ENCODE results near the gene KRTAP4-3.
"Not testable (repeated sequence)": the region's sequence is repeated elsewhere in the genome, so short reads cannot be mapped to it uniquely, and the experiment has no call there.

The KRTAP4-3 gene

DNA sequence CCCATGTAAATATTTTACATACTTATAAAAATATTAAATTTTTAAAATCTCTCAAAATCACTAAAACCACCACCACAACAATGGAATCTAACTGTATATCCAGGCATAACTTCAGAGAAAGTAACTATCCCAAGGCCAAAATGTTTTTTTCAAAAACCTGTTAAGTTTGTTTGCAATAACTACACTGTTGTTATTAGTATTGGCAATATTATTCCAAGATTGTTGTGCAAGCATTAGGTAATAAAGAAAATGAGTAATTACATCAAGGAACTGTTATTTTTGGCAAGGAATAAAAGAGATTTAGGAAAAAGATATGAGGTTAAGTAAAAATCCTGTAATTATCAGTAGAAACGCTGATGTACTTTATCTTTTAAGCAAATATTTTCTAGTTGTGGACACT, 40.6 kb downstream of the KRTAP4-3 start:
- no peaks in the 10 kb centered on the region for H3K4me1 ChIP-seq (ENCODE audit: control insufficient read depth, low read depth, low read length)
- H3K27ac ChIP-seq (ENCODE audit: low read length): no peak overlapping the region
- H3K9ac ChIP-seq (ENCODE audit: low read length): no peak overlapping the region
- no peak overlapping the region for H3K4me3 ChIP-seq (ENCODE audit: low read length)
- no peaks in the 10 kb centered on the region for H3K27me3 ChIP-seq (ENCODE audit: control insufficient read depth, insufficient read depth, low read length)
- H3K9me3 ChIP-seq (ENCODE audit: control insufficient read depth, low read depth, low read length): no peaks in the 10 kb centered on the region
- no peaks in the 10 kb centered on the region for H3K36me3 ChIP-seq (ENCODE audit: control insufficient read depth, low read depth, low read length)

DNA sequence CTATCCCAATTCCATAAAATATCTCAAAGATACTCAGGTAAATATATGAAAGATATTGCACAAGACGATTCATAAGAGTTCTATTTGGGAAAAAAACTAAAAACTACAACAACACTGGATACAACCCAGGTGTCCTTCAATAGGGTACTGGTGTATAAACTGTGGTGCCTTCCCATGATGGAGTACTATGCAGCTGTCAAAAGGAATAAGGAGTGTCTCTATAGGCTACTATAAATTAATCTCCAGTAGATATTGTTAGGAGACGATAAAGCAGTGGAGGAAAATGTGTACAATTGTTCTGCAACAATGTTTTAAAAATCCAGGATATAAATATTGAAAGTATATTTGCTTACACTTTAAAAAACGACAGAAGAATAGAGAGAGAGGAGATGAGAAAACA, 41.6 kb downstream of the KRTAP4-3 start:
- Histone ChIP-seq H3K36me3 (ENCODE audit: control insufficient read depth, low read depth, low read length) (no peaks in the 10 kb centered on the region), H3K9ac (ENCODE audit: low read length) (no peak overlapping the region), H3K4me1 (ENCODE audit: control insufficient read depth, low read depth, low read length) (no peaks in the 10 kb centered on the region), H3K27ac (ENCODE audit: low read length) (no peak overlapping the region), H3K27me3 (ENCODE audit: control insufficient read depth, insufficient read depth, low read length) (no peaks in the 10 kb centered on the region), H3K9me3 (ENCODE audit: control insufficient read depth, low read depth, low read length) (no peaks in the 10 kb centered on the region), H3K4me3 (ENCODE audit: low read length) (no peak overlapping the region)

DNA sequence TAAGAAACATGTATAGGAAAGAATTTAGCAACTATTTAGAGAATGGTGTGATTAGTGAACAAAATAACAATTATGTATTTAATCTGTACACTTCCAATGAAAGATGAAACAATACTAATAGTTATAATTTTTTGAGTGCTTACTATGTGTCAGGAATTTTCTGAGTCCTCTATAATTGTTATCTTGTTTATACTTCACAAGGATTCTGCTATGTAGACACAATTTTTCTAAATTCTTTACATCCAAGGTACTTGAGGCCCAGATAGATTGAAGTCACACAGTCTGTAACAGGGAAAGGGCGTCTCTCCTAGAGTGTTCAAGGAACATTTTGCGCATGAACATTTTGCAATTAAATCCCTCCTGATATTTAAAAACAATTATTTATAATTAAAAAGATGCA, 43.0 kb downstream of the KRTAP4-3 start:
- H3K9me3 ChIP-seq (ENCODE audit: control insufficient read depth, low read depth, low read length): no peaks in the 10 kb centered on the region
- H3K36me3 ChIP-seq (ENCODE audit: control insufficient read depth, low read depth, low read length): no peaks in the 10 kb centered on the region

DNA sequence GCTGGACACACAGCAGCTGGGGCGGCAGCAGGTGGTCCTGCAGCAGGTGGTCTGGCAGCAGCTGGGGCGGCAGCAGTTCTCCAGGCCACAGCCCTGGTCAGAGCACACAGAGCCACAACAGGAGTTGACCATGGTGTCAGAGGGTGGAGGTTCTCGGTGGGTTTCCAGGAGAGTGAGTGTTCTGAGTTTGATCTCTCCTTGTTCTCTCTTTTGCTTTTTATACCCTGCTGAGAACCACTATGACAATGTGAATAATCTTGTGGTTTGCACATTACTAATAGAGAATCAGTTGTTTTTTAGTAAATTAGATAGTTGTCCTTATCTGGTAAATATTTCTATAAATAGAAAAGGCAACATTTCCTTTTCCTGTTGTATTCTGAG, 44.0 kb downstream of the KRTAP4-3 start, which contains the start of gene KRTAP4-12:
TSS of gene KRTAP4-12 (minus strand) at position 192 of the 381 bp plus-strand sequence. CDS start at position 132, 60 bp downstream.
- not testable (repeated sequence) for H3K36me3 ChIP-seq (ENCODE audit: control insufficient read depth, low read depth, low read length); H3K27ac ChIP-seq (ENCODE audit: low read length); H3K9me3 ChIP-seq (ENCODE audit: control insufficient read depth, low read depth, low read length); H3K4me1 ChIP-seq (ENCODE audit: control insufficient read depth, low read depth, low read length); H3K9ac ChIP-seq (ENCODE audit: low read length); H3K27me3 ChIP-seq (ENCODE audit: control insufficient read depth, insufficient read depth, low read length); H3K4me3 ChIP-seq (ENCODE audit: low read length)

More for the DNA sequence above, 43.0 kb downstream of the KRTAP4-3 start:
- Histone ChIP-seq H3K9ac (ENCODE audit: low read length) (no peak overlapping the region), H3K4me1 (ENCODE audit: control insufficient read depth, low read depth, low read length) (no peaks in the 10 kb centered on the region), H3K27ac (ENCODE audit: low read length) (no peak overlapping the region), H3K4me3 (ENCODE audit: low read length) (no peak overlapping the region), H3K27me3 (ENCODE audit: control insufficient read depth, insufficient read depth, low read length) (no peaks in the 10 kb centered on the region)

DNA sequence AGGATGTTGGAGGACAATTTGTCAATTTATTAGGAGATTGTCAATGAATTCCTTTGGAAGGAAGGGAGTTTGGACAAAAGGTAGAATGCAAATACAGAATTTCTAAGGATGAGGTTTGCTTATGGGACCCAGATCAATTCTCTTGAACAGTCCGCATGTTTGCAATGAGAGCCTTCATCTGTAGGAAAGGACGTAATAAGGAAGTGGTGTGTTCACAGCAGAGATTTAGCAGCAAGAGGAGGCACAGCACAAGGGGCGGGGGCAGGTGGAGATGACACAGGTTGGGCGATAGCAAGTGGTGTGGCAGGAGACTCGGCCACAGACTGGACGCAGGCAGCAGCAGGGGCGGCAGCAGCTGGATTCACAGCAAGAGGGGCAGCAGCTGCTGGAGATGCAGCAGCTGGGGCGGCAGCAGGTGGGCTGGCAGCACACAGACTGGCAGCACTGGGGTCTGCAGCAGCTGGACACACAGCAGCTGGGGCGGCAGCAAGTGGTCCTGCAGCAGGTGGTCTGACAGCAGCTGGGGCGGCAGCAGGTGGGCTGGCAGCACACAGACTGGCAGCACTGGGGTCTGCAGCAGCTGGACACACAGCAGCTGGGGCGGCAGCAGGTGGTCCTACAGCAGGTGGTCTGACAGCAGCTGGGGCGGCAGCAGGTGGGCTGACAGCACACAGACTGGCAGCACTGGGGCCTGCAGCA, 44.6 kb downstream of the KRTAP4-3 start:
- H3K9ac ChIP-seq (ENCODE audit: low read length); H3K36me3 ChIP-seq (ENCODE audit: control insufficient read depth, low read depth, low read length); H3K27me3 ChIP-seq (ENCODE audit: control insufficient read depth, insufficient read depth, low read length); H3K4me1 ChIP-seq (ENCODE audit: control insufficient read depth, low read depth, low read length); H3K4me3 ChIP-seq (ENCODE audit: low read length); H3K9me3 ChIP-seq (ENCODE audit: control insufficient read depth, low read depth, low read length); H3K27ac ChIP-seq (ENCODE audit: low read length): not testable (repeated sequence)

DNA sequence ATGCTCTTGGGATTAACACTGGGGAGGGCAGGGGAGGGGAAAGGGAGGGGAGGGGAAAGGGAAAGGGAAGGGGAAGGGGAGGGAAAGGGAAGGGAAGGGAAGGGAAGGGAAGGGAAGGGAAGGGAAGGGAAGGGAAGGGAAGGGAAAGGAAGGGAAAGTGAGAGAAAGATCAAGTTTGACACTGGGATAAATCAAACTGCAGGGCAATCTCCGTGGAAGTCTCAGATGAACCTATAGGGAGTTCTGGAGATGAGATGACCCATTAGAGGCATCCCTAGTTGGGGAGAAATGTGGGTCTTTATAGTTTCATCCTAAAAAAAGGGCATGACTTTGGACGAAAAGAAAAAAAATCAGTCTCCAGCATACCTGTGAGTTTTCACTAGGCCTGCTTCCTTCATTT, 46.3 kb downstream of the KRTAP4-3 start:
- Histone ChIP-seq H3K27ac (ENCODE audit: low read length) (no peak overlapping the region), H3K4me1 (ENCODE audit: control insufficient read depth, low read depth, low read length) (no peaks in the 10 kb centered on the region), H3K27me3 (ENCODE audit: control insufficient read depth, insufficient read depth, low read length) (no peaks in the 10 kb centered on the region), H3K4me3 (ENCODE audit: low read length) (no peak overlapping the region), H3K9me3 (ENCODE audit: control insufficient read depth, low read depth, low read length) (no peaks in the 10 kb centered on the region), H3K9ac (ENCODE audit: low read length) (no peak overlapping the region), H3K36me3 (ENCODE audit: control insufficient read depth, low read depth, low read length) (no peaks in the 10 kb centered on the region)

DNA sequence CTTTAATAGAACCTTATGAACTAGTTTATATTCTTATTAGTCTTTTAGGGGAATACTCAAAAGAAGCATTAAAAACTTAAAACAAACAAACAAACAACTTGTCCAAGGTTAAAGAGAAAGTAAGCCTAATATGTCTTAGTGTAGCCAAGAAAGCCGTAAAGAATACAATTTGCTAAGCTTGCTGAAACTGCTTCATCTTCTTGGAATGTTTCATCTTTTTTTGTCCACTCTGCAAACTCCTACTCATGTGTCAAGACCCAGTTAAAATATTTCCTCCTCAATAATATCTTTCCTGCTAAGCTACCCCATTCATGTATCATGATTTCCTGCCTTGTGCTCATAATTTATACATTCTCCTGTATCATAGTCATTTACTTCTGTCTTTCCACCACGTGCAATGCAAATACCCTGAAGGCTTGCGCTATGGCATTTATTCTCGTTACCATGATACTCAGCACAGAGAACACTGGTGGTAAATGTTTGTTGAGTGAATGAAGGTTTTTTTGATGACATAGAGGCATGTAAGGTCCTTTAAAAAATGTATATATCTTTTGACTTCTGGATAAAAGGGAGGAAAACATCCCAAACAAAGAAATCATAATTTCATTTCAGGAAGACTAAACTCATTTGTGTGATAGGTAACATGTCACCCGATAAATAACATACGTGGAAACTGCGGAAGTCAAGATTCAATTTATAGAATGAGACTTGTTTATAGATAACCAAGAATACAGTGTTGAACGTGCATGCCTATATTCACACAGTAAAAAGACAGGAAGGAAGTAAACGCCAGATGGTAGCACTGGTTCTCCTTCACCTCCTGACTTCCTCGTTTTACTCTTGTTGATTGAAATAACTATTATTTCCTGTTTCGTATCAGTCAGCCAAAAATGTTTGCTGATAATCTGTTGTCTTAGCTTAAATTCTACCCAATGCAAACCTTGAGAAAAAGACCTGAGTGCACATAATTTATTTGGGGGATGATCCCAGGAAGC, 48.0 kb downstream of the KRTAP4-3 start:
- not testable (repeated sequence) for H3K4me3 ChIP-seq (ENCODE audit: low read length); H3K27me3 ChIP-seq (ENCODE audit: control insufficient read depth, insufficient read depth, low read length); H3K9ac ChIP-seq (ENCODE audit: low read length); H3K4me1 ChIP-seq (ENCODE audit: control insufficient read depth, low read depth, low read length); H3K36me3 ChIP-seq (ENCODE audit: control insufficient read depth, low read depth, low read length); H3K9me3 ChIP-seq (ENCODE audit: control insufficient read depth, low read depth, low read length); H3K27ac ChIP-seq (ENCODE audit: low read length)

DNA sequence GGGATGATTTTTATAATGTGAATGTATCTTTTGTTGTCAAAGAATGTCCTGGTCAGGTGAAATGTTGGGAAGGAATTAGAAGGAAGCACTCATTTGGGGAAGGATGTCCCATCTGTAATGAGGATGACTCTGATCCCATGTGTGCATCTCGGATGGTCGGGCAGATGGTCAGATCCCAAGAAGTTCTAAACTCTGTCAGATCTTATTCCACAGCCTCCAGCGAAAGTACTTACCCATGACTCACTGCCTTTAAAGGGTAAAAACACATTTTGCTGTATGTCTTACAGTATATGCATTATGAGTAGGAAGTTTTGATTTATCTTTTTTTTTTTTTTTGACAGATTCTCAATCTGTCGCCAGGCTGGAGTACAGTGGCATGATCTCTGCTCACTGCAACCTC, 49.3 kb downstream of the KRTAP4-3 start:
- Histone ChIP-seq H3K27ac (ENCODE audit: low read length) (no peak overlapping the region), H3K9ac (ENCODE audit: low read length) (no peak overlapping the region), H3K36me3 (ENCODE audit: control insufficient read depth, low read depth, low read length) (no peaks in the 10 kb centered on the region), H3K9me3 (ENCODE audit: control insufficient read depth, low read depth, low read length) (peaks cover 6% of the 10 kb centered on the region), H3K4me3 (ENCODE audit: low read length) (no peak overlapping the region), H3K4me1 (ENCODE audit: control insufficient read depth, low read depth, low read length) (no peaks in the 10 kb centered on the region), H3K27me3 (ENCODE audit: control insufficient read depth, insufficient read depth, low read length) (no peaks in the 10 kb centered on the region)

DNA sequence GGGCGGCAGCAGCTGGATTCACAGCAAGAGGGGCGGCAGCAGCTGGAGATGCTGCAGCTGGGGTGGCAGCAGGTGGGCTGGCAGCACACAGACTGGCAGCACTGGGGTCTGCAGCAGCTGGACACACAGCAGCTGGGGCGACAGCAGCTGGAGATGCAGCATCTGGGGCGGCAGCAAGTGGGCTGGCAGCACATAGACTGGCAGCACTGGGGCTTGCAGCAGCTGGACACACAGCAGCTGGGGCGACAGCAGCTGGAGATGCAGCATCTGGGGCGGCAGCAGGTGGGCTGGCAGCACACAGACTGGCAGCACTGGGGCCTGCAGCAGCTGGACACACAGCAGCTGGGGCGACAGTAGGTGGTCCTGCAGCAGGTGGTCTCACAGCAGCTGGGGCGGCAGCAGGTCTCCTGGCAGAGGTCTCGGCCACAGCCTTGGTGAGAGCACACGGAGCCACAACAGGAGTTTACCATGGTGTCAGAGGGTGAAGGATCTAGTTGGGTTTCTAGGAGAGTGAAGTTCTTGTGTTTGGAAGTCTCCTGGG, 50.1 kb downstream of the KRTAP4-3 start, which contains the start of gene KRTAP4-11:
TSS of gene KRTAP4-11 (minus strand) at position 528 of the 541 bp plus-strand sequence. CDS start at position 470, 58 bp downstream.
- not testable (repeated sequence) for H3K27ac ChIP-seq (ENCODE audit: low read length); H3K36me3 ChIP-seq (ENCODE audit: control insufficient read depth, low read depth, low read length)

More for the DNA sequence above, 50.1 kb downstream of the KRTAP4-3 start, which contains the start of gene KRTAP4-11:
- not testable (repeated sequence) for H3K9me3 ChIP-seq (ENCODE audit: control insufficient read depth, low read depth, low read length); H3K27me3 ChIP-seq (ENCODE audit: control insufficient read depth, insufficient read depth, low read length); H3K4me3 ChIP-seq (ENCODE audit: low read length); H3K9ac ChIP-seq (ENCODE audit: low read length); H3K4me1 ChIP-seq (ENCODE audit: control insufficient read depth, low read depth, low read length)

Measured in iPS-18a (cell line).